Thoracic aorta (tissue), 2 donors: ENCODE data around the gene PDE4B. TPM values are rescaled to one million over a fixed set of nuclear protein-coding genes. Genes with fewer than 3 reads are reported as not detected.

Experiments used
- ATAC-seq: fragments of 150-250 bp; one replicate; pipeline ENCODE4 v1.8.0; 2017; ENCODE audit warnings: low read depth; ENCODE audit not compliant: insufficient number of reproducible peaks, low FRiP score
- DNase-seq: peaks from one replicate; pipeline ENCODE4 v3.0.0-alpha.2; 2020; ENCODE audit warnings: low spot score
- H3K27ac ChIP-seq, 2 donors: fragments of 200-600 bp; sonication (generic); 1 replicate in 1 of 2; 2 replicates in 1 of 2; pipeline ENCODE4 v1.5.1; 2016; ENCODE audit warnings: mild to moderate bottlenecking in 2 of 2, moderate library complexity in 2 of 2
- H3K27me3 ChIP-seq: fragments of 200-600 bp; sonication (generic); replicated peaks from 2 replicates; pipeline ENCODE4 v1.6.0; 2016; ENCODE audit warnings: mild to moderate bottlenecking; ENCODE audit not compliant: insufficient read depth
- H3K36me3 ChIP-seq: fragments of 200-600 bp; sonication (generic); one replicate; pipeline ENCODE4 v1.5.1; 2016
- H3K4me1 ChIP-seq, 2 donors: fragments of 200-600 bp; sonication (generic); 1 replicate in 1 of 2; 2 replicates in 1 of 2; pipeline versions ENCODE4 v1.5.1 to v1.6.0; 2016; ENCODE audit warnings: low read depth in 2 of 2, mild to moderate bottlenecking in 1 of 2; ENCODE audit not compliant: control insufficient read depth in 1 of 2
- H3K4me3 ChIP-seq: fragments of 200-600 bp; sonication (generic); 2 replicates; pipeline ENCODE4 v1.5.1; 2016; ENCODE audit warnings: mild to moderate bottlenecking
- H3K9me3 ChIP-seq: fragments of 200-600 bp; sonication (generic); 2 replicates; pipeline ENCODE4 v1.5.1; 2016
- total RNA-seq, 2 donors: library from RNA; depleted of rRNA; stranded (reverse); fragments of >200 nt; gene quantifications; one replicate each; pipeline versions ENCODE4 v1.1.0 to v1.2.3, GENCODE V29; 2016
- TF ChIP-seq, protein P1 (sequence below): fragments of 200-600 bp; sonication (generic); IDR thresholded peaks from one replicate; pipeline ENCODE4 v1.5.1; 2019; ENCODE audit warnings: antibody characterized with exemption

The PDE4B gene
- total RNA-seq, 2 donors from 2014 or later = 29.0 to 42.4 TPM

DNA sequence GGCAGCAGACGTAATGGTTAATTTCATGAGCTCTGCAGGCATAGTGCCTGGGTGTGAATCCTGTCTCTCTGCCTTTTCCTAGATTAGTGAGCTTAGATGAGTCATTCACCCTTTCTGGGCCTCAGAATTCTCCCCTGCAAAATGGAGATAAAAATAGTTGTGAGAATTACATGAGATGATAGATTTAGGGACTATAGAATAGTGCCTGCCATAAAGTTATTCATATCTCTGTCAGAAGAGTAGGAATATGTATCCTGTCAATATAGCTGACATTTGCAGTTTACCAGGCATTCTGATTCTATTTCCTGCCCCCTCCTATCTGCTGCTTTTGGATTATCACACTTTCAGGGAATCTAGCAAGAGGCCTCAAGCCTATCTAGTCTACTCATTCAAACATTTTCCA is 112.0 kb downstream of the PDE4B start:
- Histone ChIP-seq H3K36me3 (no peaks in the 10 kb centered on the region), H3K4me1 (no peaks in the 10 kb centered on the region), H3K4me3 (no peak overlapping the region), H3K9me3 (no peaks in the 10 kb centered on the region), H3K27me3 (no peaks in the 10 kb centered on the region), H3K27ac (no peak overlapping the region)
- ATAC-seq (no peak), DNase-seq (no peak)
- TF ChIP-seq, protein P1, sequence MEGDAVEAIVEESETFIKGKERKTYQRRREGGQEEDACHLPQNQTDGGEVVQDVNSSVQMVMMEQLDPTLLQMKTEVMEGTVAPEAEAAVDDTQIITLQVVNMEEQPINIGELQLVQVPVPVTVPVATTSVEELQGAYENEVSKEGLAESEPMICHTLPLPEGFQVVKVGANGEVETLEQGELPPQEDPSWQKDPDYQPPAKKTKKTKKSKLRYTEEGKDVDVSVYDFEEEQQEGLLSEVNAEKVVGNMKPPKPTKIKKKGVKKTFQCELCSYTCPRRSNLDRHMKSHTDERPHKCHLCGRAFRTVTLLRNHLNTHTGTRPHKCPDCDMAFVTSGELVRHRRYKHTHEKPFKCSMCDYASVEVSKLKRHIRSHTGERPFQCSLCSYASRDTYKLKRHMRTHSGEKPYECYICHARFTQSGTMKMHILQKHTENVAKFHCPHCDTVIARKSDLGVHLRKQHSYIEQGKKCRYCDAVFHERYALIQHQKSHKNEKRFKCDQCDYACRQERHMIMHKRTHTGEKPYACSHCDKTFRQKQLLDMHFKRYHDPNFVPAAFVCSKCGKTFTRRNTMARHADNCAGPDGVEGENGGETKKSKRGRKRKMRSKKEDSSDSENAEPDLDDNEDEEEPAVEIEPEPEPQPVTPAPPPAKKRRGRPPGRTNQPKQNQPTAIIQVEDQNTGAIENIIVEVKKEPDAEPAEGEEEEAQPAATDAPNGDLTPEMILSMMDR = no peak

DNA sequence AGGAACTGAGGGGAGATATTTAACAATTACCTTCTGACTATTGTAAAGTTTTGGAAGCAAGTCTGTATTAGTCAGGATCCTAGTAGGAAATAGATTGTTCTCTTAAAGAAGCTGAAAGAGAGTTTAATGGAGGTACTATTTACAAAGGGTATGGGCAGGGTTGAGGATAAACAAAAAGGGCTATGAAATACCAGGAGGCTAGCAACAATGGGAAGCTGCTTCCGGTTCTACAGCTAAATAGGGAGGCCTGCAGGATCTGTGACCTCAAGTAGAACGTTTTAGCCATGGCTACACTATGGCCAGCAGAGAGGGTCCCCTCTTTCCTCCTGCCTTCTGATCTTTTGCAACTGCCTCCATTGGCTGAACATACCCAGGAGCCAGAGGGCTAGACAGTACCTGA is 117.7 kb downstream of the PDE4B start:
- H3K36me3 ChIP-seq = no peaks in the 10 kb centered on the region
- no peak for ATAC-seq
- no peaks in the 10 kb centered on the region for H3K27me3 ChIP-seq
- H3K9me3 ChIP-seq = no peaks in the 10 kb centered on the region
- DNase-seq = no peak
- no peak overlapping the region for H3K27ac ChIP-seq
- no peak overlapping the region for H3K4me3 ChIP-seq
- TF ChIP-seq, protein P1 = no peak
- no peaks in the 10 kb centered on the region for H3K4me1 ChIP-seq

DNA sequence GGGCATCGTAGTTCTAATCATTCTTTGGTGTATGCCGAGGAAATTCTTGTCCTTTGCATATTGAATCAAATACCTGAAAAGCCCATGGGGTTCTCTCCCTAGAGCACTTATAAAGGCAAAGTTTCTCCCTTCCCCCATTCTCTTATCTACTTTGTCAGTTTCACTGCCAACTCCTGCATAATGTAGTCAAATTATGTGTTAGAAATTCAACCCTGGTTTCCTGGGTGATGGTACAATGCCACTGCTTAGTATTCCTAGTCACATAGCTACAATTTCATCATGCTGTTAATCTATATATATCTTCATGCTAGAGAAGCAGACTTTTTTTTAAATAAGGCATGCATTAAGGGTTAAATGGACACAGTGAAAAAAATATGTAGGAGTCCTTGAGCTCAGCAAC is 119.0 kb downstream of the PDE4B start:
- TF ChIP-seq, protein P1 = no peak
- ATAC-seq = no peak

DNA sequence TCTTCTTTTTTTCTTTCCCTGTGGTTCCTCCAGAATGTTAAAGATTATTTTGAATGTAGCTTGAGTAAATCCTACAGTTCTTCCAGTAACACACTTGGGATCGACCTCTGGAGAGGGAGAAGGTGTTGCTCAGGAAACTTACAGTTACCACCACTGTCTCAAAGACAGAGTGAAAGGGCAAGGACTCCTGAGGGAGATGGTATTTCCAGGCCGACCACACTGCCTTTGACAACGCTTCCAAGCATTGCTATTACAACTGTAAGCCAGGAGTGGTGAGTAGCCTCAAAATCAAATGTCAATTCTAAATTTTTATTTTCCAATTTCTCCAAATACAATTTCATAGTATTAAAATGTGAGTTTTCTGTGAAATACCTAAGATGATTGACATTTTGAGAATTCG is 125.9 kb downstream of the PDE4B start:
- TF ChIP-seq, protein P1 = no peak
- no peak for DNase-seq

More for the DNA sequence above, 119.0 kb downstream of the PDE4B start:
- Histone ChIP-seq H3K9me3 (no peaks in the 10 kb centered on the region), H3K36me3 (no peaks in the 10 kb centered on the region), H3K4me3 (no peak overlapping the region), H3K27ac (no peak overlapping the region), H3K4me1 (no peaks in the 10 kb centered on the region), H3K27me3 (no peaks in the 10 kb centered on the region)
- no peak for DNase-seq

DNA sequence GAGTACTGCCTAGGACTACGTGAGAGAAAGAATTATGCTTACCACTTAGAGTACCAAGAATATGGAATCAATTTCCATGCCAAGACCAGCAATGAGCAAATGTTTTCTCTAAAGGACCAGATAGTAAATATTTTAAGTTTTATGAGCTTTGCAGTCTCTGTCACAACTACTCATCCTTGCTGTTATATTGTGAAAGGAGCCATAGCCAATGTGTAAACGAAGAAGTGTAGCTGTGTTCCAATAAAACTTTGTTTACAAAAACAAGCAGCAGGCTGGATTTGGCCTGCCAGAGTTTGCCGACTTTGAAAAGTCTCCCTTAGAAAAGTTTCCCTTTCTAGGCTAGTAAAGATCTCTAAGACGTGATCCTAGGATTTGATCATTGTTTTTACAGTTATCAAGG is 128.8 kb downstream of the PDE4B start:
- Histone ChIP-seq H3K4me3 (no peak overlapping the region), H3K27ac (no peak overlapping the region), H3K27me3 (no peaks in the 10 kb centered on the region), H3K9me3 (no peaks in the 10 kb centered on the region), H3K4me1 (no peaks in the 10 kb centered on the region), H3K36me3 (no peaks in the 10 kb centered on the region)
- ATAC-seq = no peak
- TF ChIP-seq, protein P1 = no peak
- DNase-seq = no peak

More for the DNA sequence above, 125.9 kb downstream of the PDE4B start:
- ATAC-seq = no peak
- Histone ChIP-seq H3K36me3 (no peaks in the 10 kb centered on the region), H3K9me3 (no peaks in the 10 kb centered on the region), H3K4me3 (no peak overlapping the region), H3K27ac (no peak overlapping the region), H3K4me1 (no peaks in the 10 kb centered on the region), H3K27me3 (no peaks in the 10 kb centered on the region)
